ENCODE data around the gene KRTAP29-1.

DNA sequence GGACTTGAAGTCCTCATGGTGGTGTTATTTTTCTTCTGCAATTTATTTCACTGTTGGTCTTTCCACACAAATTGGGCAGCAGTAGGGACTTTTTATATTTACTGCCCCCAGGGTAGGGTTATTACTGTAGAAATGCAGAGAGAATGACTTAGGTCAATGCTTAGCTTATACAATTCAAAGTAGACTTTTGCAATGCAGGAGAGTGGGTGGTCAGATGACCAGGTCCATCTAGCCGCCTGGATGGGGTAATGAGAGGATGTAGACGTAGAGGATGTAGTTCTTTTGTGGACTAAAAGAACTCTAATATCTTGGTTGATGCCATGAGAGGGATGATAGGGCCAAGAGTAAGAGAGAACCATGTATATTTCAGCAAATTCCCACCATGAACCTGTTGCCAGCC, 15.6 kb upstream of the KRTAP29-1 start:
- TF ChIP-seq EZH2phosphoT487 (IDR thresholded peaks at IDR 0.05; ENCODE audit: borderline replicate concordance, low read length), result no peak
- TF ChIP-seq, protein P1, sequence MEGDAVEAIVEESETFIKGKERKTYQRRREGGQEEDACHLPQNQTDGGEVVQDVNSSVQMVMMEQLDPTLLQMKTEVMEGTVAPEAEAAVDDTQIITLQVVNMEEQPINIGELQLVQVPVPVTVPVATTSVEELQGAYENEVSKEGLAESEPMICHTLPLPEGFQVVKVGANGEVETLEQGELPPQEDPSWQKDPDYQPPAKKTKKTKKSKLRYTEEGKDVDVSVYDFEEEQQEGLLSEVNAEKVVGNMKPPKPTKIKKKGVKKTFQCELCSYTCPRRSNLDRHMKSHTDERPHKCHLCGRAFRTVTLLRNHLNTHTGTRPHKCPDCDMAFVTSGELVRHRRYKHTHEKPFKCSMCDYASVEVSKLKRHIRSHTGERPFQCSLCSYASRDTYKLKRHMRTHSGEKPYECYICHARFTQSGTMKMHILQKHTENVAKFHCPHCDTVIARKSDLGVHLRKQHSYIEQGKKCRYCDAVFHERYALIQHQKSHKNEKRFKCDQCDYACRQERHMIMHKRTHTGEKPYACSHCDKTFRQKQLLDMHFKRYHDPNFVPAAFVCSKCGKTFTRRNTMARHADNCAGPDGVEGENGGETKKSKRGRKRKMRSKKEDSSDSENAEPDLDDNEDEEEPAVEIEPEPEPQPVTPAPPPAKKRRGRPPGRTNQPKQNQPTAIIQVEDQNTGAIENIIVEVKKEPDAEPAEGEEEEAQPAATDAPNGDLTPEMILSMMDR (IDR thresholded peaks at IDR 0.05; ENCODE audit: low read depth, low read length, poor library complexity, severe bottlenecking), result no peak

Measured in DOHH2 (cell line).